Measurements from ENCODE around the gene NDUFS8.

NDUFS8 gene

GRCh38 chr11:68003846-68004550, 26.5 kb upstream of the NDUFS8 start, which contains the start of gene UNC93B1:
Gene UNC93B1, minus strand, starts transcription at chr11:68004097. Its CDS starts 54 bp downstream, at chr11:68004043.
- peak; percentile 76 for DNase-seq

- no peak for DNase-seq
These were observed 25.7 kb upstream of the NDUFS8 start for GRCh38 chr11:68004551-68005335.

GRCh38 chr11:68006606-68007166, 23.8 kb upstream of the NDUFS8 start:
- DNase-seq = no peak

- DNase-seq = no peak
These were observed 22.7 kb upstream of the NDUFS8 start for GRCh38 chr11:68007498-68008380.

- no peak for DNase-seq
These were observed 21.8 kb upstream of the NDUFS8 start for GRCh38 chr11:68008381-68009337.

GRCh38 chr11:68009391-68010089, 20.9 kb upstream of the NDUFS8 start:
- peak; percentile 48 for DNase-seq

GRCh38 chr11:68010090-68011041, 20.1 kb upstream of the NDUFS8 start, which contains the start of gene ALDH3B1:
Gene ALDH3B1, plus strand, starts transcription at chr11:68010327. Its CDS starts 4,971 bp downstream, at chr11:68015298.
- DNase-seq = peak; percentile 77

GRCh38 chr11:68011051-68011943, 19.2 kb upstream of the NDUFS8 start:
- DNase-seq = no peak

- DNase-seq = no peak
These were observed 18.2 kb upstream of the NDUFS8 start for GRCh38 chr11:68012044-68012842.

- DNase-seq = peak; percentile 94
These were observed 17.5 kb upstream of the NDUFS8 start for GRCh38 chr11:68012843-68013610.

- DNase-seq = no peak
These were observed 16.8 kb upstream of the NDUFS8 start for GRCh38 chr11:68013611-68014156.

GRCh38 chr11:68014157-68014946, 16.1 kb upstream of the NDUFS8 start:
- peak; percentile 64 for DNase-seq

- no peak for DNase-seq
These were observed 15.5 kb upstream of the NDUFS8 start for GRCh38 chr11:68014947-68015447.

GRCh38 chr11:68015467-68015866, 15.0 kb upstream of the NDUFS8 start:
- DNase-seq = no peak

GRCh38 chr11:68016161-68016903, 14.1 kb upstream of the NDUFS8 start:
- no peak for DNase-seq
